SU-DHL-6 (cell line): ENCODE measurements around the gene LSM7.

Source experiments
- CTCF ChIP-seq: fragments of 200-600 bp; sonication (generic); IDR thresholded peaks from one replicate; pipeline ENCODE4 v1.5.1; 2017; ENCODE audit warnings: antibody characterized with exemption, mild to moderate bottlenecking, low read length, moderate library complexity; ENCODE audit not compliant: insufficient read depth, poor library complexity, severe bottlenecking
- EZH2phosphoT487 ChIP-seq: fragments of 200-600 bp; sonication (generic), shearing (Covaris generic); conservative IDR thresholded peaks from 2 replicates; pipeline ENCODE4 v1.6.1; 2018; ENCODE audit warnings: mild to moderate bottlenecking, antibody characterized with exemption, low read length, moderate library complexity, mixed read lengths

DNA sequence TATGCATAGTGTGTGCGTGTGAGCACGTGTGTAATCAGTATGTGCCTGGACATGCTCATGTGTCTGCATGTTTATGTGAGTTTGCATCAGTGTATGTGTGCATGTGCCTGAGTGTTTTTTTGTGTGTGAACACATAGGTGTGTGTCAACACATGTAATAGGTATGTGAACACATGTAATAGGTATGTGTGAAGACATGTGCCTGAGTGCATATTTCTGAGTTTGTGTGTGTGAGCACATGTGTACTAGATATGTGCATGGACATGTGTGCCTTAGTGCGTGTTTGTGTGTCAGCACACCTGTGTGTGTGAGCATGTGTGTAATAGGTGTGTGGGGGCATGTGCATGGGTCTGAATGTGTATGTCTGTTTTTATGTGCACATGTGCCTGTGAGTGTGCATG lies 7.5 kb upstream of the LSM7 start:
- TF ChIP-seq CTCF (no peak), EZH2phosphoT487 (no peak)
